Mesenchymal stem cell (in vitro differentiated cells and primary cell): ENCODE data around the gene NRTN.
A peak's percentile ranks its signal among the peaks of the same experiment; 100 is the strongest.
"Not testable (repeated sequence)": the region's sequence is repeated elsewhere in the genome, so short reads cannot be mapped to it uniquely, and the experiment has no call there.

Source experiments
- DNase-seq: peaks from one replicate; pipeline ENCODE4 v3.0.0-alpha.2; 2013
- H2AFZ ChIP-seq: one replicate; pipeline ENCODE4 v1.6.1; 2013; ENCODE audit warnings: low read depth, mild to moderate bottlenecking, control low read depth, inconsistent platforms, low read length, moderate library complexity
- H2AK5ac ChIP-seq: 2 replicates; pipeline ENCODE4 v1.6.1; 2013; ENCODE audit warnings: low read length, moderate library complexity, mild to moderate bottlenecking, inconsistent platforms; ENCODE audit not compliant: severe bottlenecking
- H2BK120ac ChIP-seq: one replicate; pipeline ENCODE4 v1.6.1; 2013; ENCODE audit warnings: low read depth, mild to moderate bottlenecking, inconsistent platforms, low read length, moderate library complexity
- H2BK12ac ChIP-seq, 2 experiments: one replicate each; pipeline ENCODE4 v1.6.1; 2013; ENCODE audit warnings: inconsistent platforms in 2 of 2, low read length in 2 of 2, mild to moderate bottlenecking in 2 of 2, moderate library complexity in 2 of 2, control low read depth in 1 of 2
- H2BK15ac ChIP-seq: one replicate; pipeline ENCODE4 v1.6.1; 2013; ENCODE audit warnings: mild to moderate bottlenecking, low read depth, inconsistent platforms; ENCODE audit not compliant: poor library complexity, severe bottlenecking
- H2BK5ac ChIP-seq: 2 replicates; pipeline ENCODE4 v1.6.1; 2013; ENCODE audit warnings: low read depth, mild to moderate bottlenecking, low read length, control low read depth, inconsistent platforms; ENCODE audit not compliant: poor library complexity, severe bottlenecking
- H3K14ac ChIP-seq, 2 experiments: one replicate each; pipeline ENCODE4 v1.6.1; 2013; ENCODE audit warnings: inconsistent platforms in 2 of 2, low read length in 2 of 2, control low read depth in 1 of 2, mild to moderate bottlenecking in 1 of 2, moderate library complexity in 1 of 2
- H3K18ac ChIP-seq, 2 experiments: one replicate each; pipeline ENCODE4 v1.6.1; 2013; ENCODE audit warnings: inconsistent platforms in 2 of 2, low read length in 2 of 2, control low read depth in 1 of 2, low read depth in 1 of 2, mild to moderate bottlenecking in 1 of 2
- H3K23ac ChIP-seq, 2 experiments: one replicate each; pipeline ENCODE4 v1.6.1; 2013; ENCODE audit warnings: inconsistent platforms in 2 of 2, low read length in 2 of 2, mild to moderate bottlenecking in 2 of 2, moderate library complexity in 2 of 2, control low read depth in 1 of 2
- H3K27ac ChIP-seq: 2 replicates; pipeline ENCODE4 v1.5.1; 2013; ENCODE audit warnings: mild to moderate bottlenecking, moderate library complexity, low read length, control low read depth, inconsistent platforms; ENCODE audit not compliant: poor library complexity, severe bottlenecking
- H3K27me3 ChIP-seq, 2 experiments: 2 replicates each; pipeline versions ENCODE4 v1.6.1 to v1.7.0; 2013; ENCODE audit warnings: low read length in 2 of 2, mild to moderate bottlenecking in 2 of 2, moderate library complexity in 2 of 2, control low read depth in 1 of 2, inconsistent platforms in 1 of 2; ENCODE audit not compliant: control insufficient read depth in 1 of 2, insufficient read depth in 1 of 2
- H3K36me3 ChIP-seq, 2 experiments: 2 replicates each; pipeline versions ENCODE4 v1.6.1 to v1.7.0; 2013; ENCODE audit warnings: low read length in 2 of 2, control low read depth in 1 of 2, inconsistent platforms in 1 of 2, low read depth in 1 of 2, mild to moderate bottlenecking in 1 of 2; ENCODE audit not compliant: insufficient read depth in 2 of 2, control insufficient read depth in 1 of 2
- H3K4ac ChIP-seq, 2 experiments: one replicate each; pipeline ENCODE4 v1.6.1; 2013; ENCODE audit warnings: inconsistent platforms in 2 of 2, low read length in 2 of 2, mild to moderate bottlenecking in 2 of 2, moderate library complexity in 2 of 2, control low read depth in 1 of 2, low read depth in 1 of 2
- H3K4me1 ChIP-seq: 2 replicates; pipeline ENCODE4 v1.6.1; 2013; ENCODE audit warnings: low read depth, low read length, control low read depth; ENCODE audit not compliant: control insufficient read depth, insufficient read depth
- H3K4me2 ChIP-seq: 2 replicates; pipeline ENCODE4 v1.6.1; 2013; ENCODE audit warnings: low read length, mild to moderate bottlenecking, inconsistent platforms; ENCODE audit not compliant: poor library complexity, severe bottlenecking
- H3K4me3 ChIP-seq, 2 experiments: 2 replicates each; pipeline versions ENCODE4 v1.5.1 to v1.7.0; 2013; ENCODE audit warnings: low read length in 2 of 2, mild to moderate bottlenecking in 2 of 2, control low read depth in 1 of 2, low read depth in 1 of 2; ENCODE audit not compliant: insufficient read depth in 1 of 2
- H3K79me1 ChIP-seq: replicated peaks from 2 replicates; pipeline ENCODE4 v1.6.1; 2013; ENCODE audit warnings: mild to moderate bottlenecking, control low read depth, low read length, inconsistent platforms; ENCODE audit not compliant: poor library complexity, severe bottlenecking
- H3K9ac ChIP-seq: 2 replicates; pipeline ENCODE4 v1.7.0; 2013; ENCODE audit warnings: mild to moderate bottlenecking, low read length, moderate library complexity
- H3K9me3 ChIP-seq: 2 replicates; pipeline ENCODE4 v1.7.0; 2013; ENCODE audit warnings: mild to moderate bottlenecking, low read length; ENCODE audit not compliant: control insufficient read depth
- H4K8ac ChIP-seq: one replicate; pipeline ENCODE4 v1.6.1; 2013; ENCODE audit warnings: inconsistent platforms, mild to moderate bottlenecking, low read length, moderate library complexity
- H4K91ac ChIP-seq: one replicate; pipeline ENCODE4 v1.6.1; 2013; ENCODE audit warnings: mild to moderate bottlenecking, low read length, inconsistent platforms
- WGBS: methylation state at CpG from one replicate; pipeline ENCODE4 v1.1.7; 2013; ENCODE audit warnings: mixed read lengths; 5-methylcytosine and 5-hydroxymethylcytosine counted together

NRTN gene

DNA sequence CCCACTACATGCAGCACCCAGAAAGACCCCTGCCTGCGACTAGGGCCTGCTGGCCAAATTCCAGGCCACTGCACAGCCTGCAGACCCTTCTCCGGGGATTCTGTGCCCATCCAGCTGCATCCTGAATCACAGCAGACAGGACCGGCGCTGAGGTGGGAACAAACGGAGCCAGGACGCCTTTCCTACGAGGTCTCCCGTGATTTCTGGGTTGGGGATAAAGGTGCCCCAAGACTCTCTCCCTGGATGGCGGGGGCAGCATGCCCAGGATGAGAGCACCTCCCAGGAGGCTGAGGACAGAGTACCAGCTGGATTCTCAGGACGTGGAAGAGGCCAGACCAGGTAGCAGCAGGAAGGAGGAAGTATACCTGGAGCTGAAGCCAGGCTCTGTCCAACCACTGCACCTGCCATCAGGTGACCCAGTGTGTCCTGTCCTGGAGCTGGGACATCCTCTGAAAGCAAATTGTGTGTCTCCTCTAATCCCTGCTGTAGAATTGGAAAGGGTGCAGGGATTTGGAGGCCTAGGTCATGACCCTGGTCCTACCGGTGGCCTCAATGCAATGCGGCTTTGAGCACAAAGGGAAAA, 68.8 kb downstream of the NRTN start:
- Histone ChIP-seq H3K27me3 (peaks cover 0 to 10% of the 10 kb centered on the region in 2 experiments), H3K4me1 (peaks cover 12% of the 10 kb centered on the region), H4K8ac (no peak overlapping the region), H3K9ac (no peak overlapping the region), H2BK120ac (no peak overlapping the region), H3K18ac (peak overlapping the region in 1 of 2 experiments; percentile 25), H4K91ac (no peak overlapping the region), H3K36me3 (no peaks in the 10 kb centered on the region), H2BK15ac (no peak overlapping the region), H3K14ac (peak overlapping the region in 1 of 2 experiments; percentile 3), H3K4me2 (no peak overlapping the region), H3K4me3 (no peak overlapping the region), H2AFZ (no peak overlapping the region), H3K9me3 (no peaks in the 10 kb centered on the region), H3K27ac (no peak overlapping the region), H3K79me1 (no peaks in the 10 kb centered on the region), H3K23ac (no peak overlapping the region), H2BK5ac (no peak overlapping the region), H2AK5ac (no peak overlapping the region), H3K4ac (peak overlapping the region in 1 of 2 experiments; percentile 20), H2BK12ac (peak overlapping the region in 1 of 2 experiments; percentile 31)
- DNase-seq: no peak
- 93% methylated on average over 12 of the region's 12 CpGs for WGBS

DNA sequence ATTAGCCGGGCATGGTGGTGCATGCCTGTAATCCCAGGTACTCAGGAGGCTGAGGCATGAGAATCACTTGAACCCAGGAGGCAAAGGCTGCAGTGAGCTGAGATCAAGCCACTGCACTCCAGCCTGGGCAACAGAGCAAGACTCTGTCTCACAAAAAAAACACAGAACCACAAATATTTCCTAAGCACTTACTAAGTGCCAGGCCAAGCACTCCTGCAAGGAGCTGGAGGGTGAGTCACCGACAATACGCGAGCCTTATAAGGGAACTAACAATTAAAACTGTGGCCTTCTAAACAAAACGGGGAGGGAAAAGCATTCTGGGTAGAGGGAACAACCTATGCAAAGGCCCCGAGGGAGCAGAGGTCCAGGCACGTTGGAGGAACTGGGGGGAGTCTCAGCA, 69.6 kb downstream of the NRTN start:
- H3K27me3 ChIP-seq: peaks cover 0 to 17% of the 10 kb centered on the region in 2 experiments
- not testable (repeated sequence) for H3K4me3 ChIP-seq, H2AK5ac ChIP-seq, H3K36me3 ChIP-seq, H2BK120ac ChIP-seq, H2BK5ac ChIP-seq, H3K4ac ChIP-seq, H3K79me1 ChIP-seq, H3K27ac ChIP-seq, H3K4me2 ChIP-seq, H3K9me3 ChIP-seq, H3K23ac ChIP-seq, H4K8ac ChIP-seq, H2AFZ ChIP-seq, H3K9ac ChIP-seq, H3K14ac ChIP-seq, H2BK15ac ChIP-seq
- peak; percentile 75 for DNase-seq
- H4K91ac ChIP-seq: peak overlapping the region; percentile 23
- H3K18ac ChIP-seq: peak overlapping the region in 1 of 2 experiments; percentile 67
- H2BK12ac ChIP-seq: peak overlapping the region in 1 of 2 experiments; percentile 35
- WGBS: 24% methylated on average over 7 of the region's 7 CpGs
- H3K4me1 ChIP-seq: peaks cover 17% of the 10 kb centered on the region

GRCh38 chr19:5877427-5877826, 72.6 kb downstream of the NRTN start:
- Histone ChIP-seq H2BK12ac (peak overlapping the region in 1 of 2 experiments; percentile 18), H2BK5ac (no peak overlapping the region), H3K27me3 (peaks cover 0 to 22% of the 10 kb centered on the region in 2 experiments), H3K9ac (no peak overlapping the region), H3K4me3 (no peak overlapping the region), H2BK15ac (peak overlapping the region; percentile 88), H3K9me3 (no peaks in the 10 kb centered on the region), H3K4me2 (no peak overlapping the region), H3K18ac (no peak overlapping the region), H2BK120ac (no peak overlapping the region), H3K79me1 (no peaks in the 10 kb centered on the region), H3K23ac (no peak overlapping the region), H3K36me3 (no peaks in the 10 kb centered on the region), H2AFZ (no peak overlapping the region), H3K4me1 (peaks cover 37% of the 10 kb centered on the region), H3K4ac (no peak overlapping the region), H3K14ac (no peak overlapping the region), H2AK5ac (peak overlapping the region; percentile 6), H4K8ac (peak overlapping the region; percentile 2), H3K27ac (no peak overlapping the region), H4K91ac (no peak overlapping the region)
- WGBS: 91% methylated on average over 8 of the region's 8 CpGs
- DNase-seq: no peak

- H3K79me1 ChIP-seq: no peaks in the 10 kb centered on the region
- no peaks in the 10 kb centered on the region for H3K9me3 ChIP-seq
- H3K27me3 ChIP-seq: peaks cover 0 to 22% of the 10 kb centered on the region in 2 experiments
- H3K4me1 ChIP-seq: peaks cover 37% of the 10 kb centered on the region
- DNase-seq: no peak
- no peak overlapping the region for H2BK5ac ChIP-seq
- H3K27ac ChIP-seq: no peak overlapping the region
- H3K4ac ChIP-seq: no peak overlapping the region
- no peak overlapping the region for H3K18ac ChIP-seq
- WGBS: 83% methylated on average over 9 of the region's 9 CpGs
- no peak overlapping the region for H4K8ac ChIP-seq
- peak overlapping the region in 1 of 2 experiments; percentile 18 for H2BK12ac ChIP-seq
- H3K23ac ChIP-seq: no peak overlapping the region
- H3K4me3 ChIP-seq: no peak overlapping the region
- no peak overlapping the region for H2AFZ ChIP-seq
- no peak overlapping the region for H3K4me2 ChIP-seq
- no peaks in the 10 kb centered on the region for H3K36me3 ChIP-seq
- no peak overlapping the region for H2BK15ac ChIP-seq
- H2AK5ac ChIP-seq: peak overlapping the region; percentile 6
- no peak overlapping the region for H4K91ac ChIP-seq
- no peak overlapping the region for H3K9ac ChIP-seq
- no peak overlapping the region for H3K14ac ChIP-seq
- H2BK120ac ChIP-seq: no peak overlapping the region
These were observed 73.0 kb downstream of the NRTN start for GRCh38 chr19:5877882-5878281.
